ENCODE data around the gene RNF43.

The RNF43 gene

DNA sequence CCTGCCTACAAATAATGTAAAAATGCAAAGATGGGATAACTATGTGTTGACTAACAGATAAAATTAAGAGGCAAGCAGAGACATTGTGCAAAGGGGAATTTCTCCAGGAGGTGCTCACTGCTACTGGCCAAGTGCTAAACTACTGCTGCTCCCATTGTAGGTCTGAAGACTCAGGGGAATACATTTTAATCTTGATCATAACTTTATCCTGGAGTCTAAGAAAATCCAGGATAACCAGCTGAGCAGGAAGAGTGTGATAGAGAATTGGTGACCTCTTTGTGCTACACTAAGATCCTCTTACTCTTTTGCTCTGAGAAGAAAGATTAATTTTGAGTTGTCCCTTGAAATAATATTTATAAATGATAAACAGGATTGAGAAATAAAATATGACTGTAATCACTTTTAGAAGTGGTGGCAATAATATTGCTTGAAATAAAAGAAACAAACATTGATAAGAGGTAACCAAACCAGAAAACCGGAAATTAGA, 5.9 kb downstream of the RNF43 start:
- H3K79me2 ChIP-seq (ENCODE audit: insufficient read depth, low read length) = no peaks in the 10 kb centered on the region
- H3K27me3 ChIP-seq (ENCODE audit: insufficient read depth, low read length) = no peaks in the 10 kb centered on the region
- H3K4me2 ChIP-seq (ENCODE audit: low read length) = no peak overlapping the region

GRCh38 chr17:58410714-58411407, 6.5 kb downstream of the RNF43 start:
- Histone ChIP-seq H3K9ac (ENCODE audit: low read length) (no peak overlapping the region), H3K27me3 (ENCODE audit: insufficient read depth, low read length) (no peaks in the 10 kb centered on the region)
- no peak for TF ChIP-seq CTCF (IDR thresholded peaks at IDR 0.05; ENCODE audit: low read length)
- no peak for TF ChIP-seq EZH2 (IDR thresholded peaks at IDR 0.05; ENCODE audit: borderline replicate concordance, low read length)

More for the DNA sequence above, 5.9 kb downstream of the RNF43 start:
- H3K36me3 ChIP-seq (ENCODE audit: insufficient read depth, low read length) = no peaks in the 10 kb centered on the region
- H3K9ac ChIP-seq (ENCODE audit: low read length) = no peak overlapping the region
- H3K4me3 ChIP-seq (ENCODE audit: low read depth, low read length, poor library complexity, severe bottlenecking) = no peak overlapping the region
- TF ChIP-seq EZH2 (IDR thresholded peaks at IDR 0.05; ENCODE audit: borderline replicate concordance, low read length) (no peak), CTCF (IDR thresholded peaks at IDR 0.05; ENCODE audit: low read length) (no peak)
- H2AFZ ChIP-seq (ENCODE audit: low read length) = no peak overlapping the region
- H4K20me1 ChIP-seq (ENCODE audit: insufficient read depth, low read length) = no peaks in the 10 kb centered on the region
- H3K9me3 ChIP-seq (ENCODE audit: low read length) = no peaks in the 10 kb centered on the region
- H3K4me1 ChIP-seq (ENCODE audit: insufficient read depth, low read length, severe bottlenecking) = no peaks in the 10 kb centered on the region
- no peak overlapping the region for H3K27ac ChIP-seq (ENCODE audit: low read depth, low read length, poor library complexity, severe bottlenecking)
- no peaks in the 10 kb centered on the region for H3F3A ChIP-seq (ENCODE audit: insufficient read depth, low read length)
- H3K9me2 ChIP-seq (ENCODE audit: low read depth, low read length) = no peaks in the 10 kb centered on the region

GRCh38 chr17:58409432-58409831, 7.9 kb downstream of the RNF43 start:
- Histone ChIP-seq H3K4me3 (ENCODE audit: low read depth, low read length, poor library complexity, severe bottlenecking) (no peak overlapping the region), H4K20me1 (ENCODE audit: insufficient read depth, low read length) (no peaks in the 10 kb centered on the region), H3F3A (ENCODE audit: insufficient read depth, low read length) (no peaks in the 10 kb centered on the region), H3K4me1 (ENCODE audit: insufficient read depth, low read length, severe bottlenecking) (no peaks in the 10 kb centered on the region), H3K36me3 (ENCODE audit: insufficient read depth, low read length) (no peaks in the 10 kb centered on the region), H3K79me2 (ENCODE audit: insufficient read depth, low read length) (no peaks in the 10 kb centered on the region), H3K4me2 (ENCODE audit: low read length) (no peak overlapping the region), H3K27ac (ENCODE audit: low read depth, low read length, poor library complexity, severe bottlenecking) (no peak overlapping the region), H3K9me2 (ENCODE audit: low read depth, low read length) (no peaks in the 10 kb centered on the region), H2AFZ (ENCODE audit: low read length) (no peak overlapping the region), H3K9ac (ENCODE audit: low read length) (no peak overlapping the region), H3K9me3 (ENCODE audit: low read length) (no peaks in the 10 kb centered on the region), H3K27me3 (ENCODE audit: insufficient read depth, low read length) (no peaks in the 10 kb centered on the region)
- no peak for TF ChIP-seq EZH2 (IDR thresholded peaks at IDR 0.05; ENCODE audit: borderline replicate concordance, low read length)
- no peak for TF ChIP-seq CTCF (IDR thresholded peaks at IDR 0.05; ENCODE audit: low read length)

More at GRCh38 chr17:58410714-58411407, 6.5 kb downstream of the RNF43 start:
- Histone ChIP-seq H3F3A (ENCODE audit: insufficient read depth, low read length) (no peaks in the 10 kb centered on the region), H3K4me3 (ENCODE audit: low read depth, low read length, poor library complexity, severe bottlenecking) (no peak overlapping the region), H3K4me2 (ENCODE audit: low read length) (no peak overlapping the region), H4K20me1 (ENCODE audit: insufficient read depth, low read length) (no peaks in the 10 kb centered on the region), H3K9me2 (ENCODE audit: low read depth, low read length) (no peaks in the 10 kb centered on the region), H3K4me1 (ENCODE audit: insufficient read depth, low read length, severe bottlenecking) (no peaks in the 10 kb centered on the region), H3K36me3 (ENCODE audit: insufficient read depth, low read length) (no peaks in the 10 kb centered on the region), H3K9me3 (ENCODE audit: low read length) (no peaks in the 10 kb centered on the region), H3K27ac (ENCODE audit: low read depth, low read length, poor library complexity, severe bottlenecking) (no peak overlapping the region), H3K79me2 (ENCODE audit: insufficient read depth, low read length) (no peaks in the 10 kb centered on the region), H2AFZ (ENCODE audit: low read length) (no peak overlapping the region)
